Amniotic stem cell (primary cell): ENCODE results near the gene LENG9.
"Not testable (repeated sequence)": the region's sequence is repeated elsewhere in the genome, so short reads cannot be mapped to it uniquely, and the experiment has no call there.

Source experiments
- DNase-seq: peaks from one replicate; lab custom pipeline; 2025; lab: John Stamatoyannopoulos, UW

The LENG9 gene

GRCh38 chr19:54478677-54479266, 15.2 kb upstream of the LENG9 start:
- DNase-seq: no peak

- no peak for DNase-seq
These were observed 14.1 kb upstream of the LENG9 start for GRCh38 chr19:54477650-54478049.

GRCh38 chr19:54475706-54476105, 12.1 kb upstream of the LENG9 start:
- no peak for DNase-seq

DNA sequence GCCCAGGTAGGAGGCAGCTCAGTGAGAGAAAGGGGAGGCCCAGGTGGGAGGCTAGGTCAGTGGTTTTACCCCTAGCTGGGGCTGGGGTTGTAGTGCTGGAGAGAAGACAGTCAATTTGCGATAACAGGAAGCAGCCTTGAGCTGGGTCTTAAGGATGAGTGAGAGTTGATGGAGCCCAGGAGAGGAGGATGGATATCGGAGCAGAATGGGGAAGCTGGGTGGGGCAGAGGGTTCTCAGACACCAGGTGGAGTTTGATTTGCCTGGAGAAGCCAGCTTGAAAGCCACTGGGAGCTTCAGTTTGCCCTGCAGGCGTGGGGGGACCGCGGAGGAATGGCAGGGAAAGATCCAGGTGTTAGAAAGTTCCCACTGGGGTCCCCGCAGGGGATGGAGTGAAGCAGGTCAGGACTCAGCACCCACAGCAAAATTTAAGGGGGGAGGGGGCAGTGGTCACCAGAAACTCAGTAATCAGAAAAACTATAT, 10.4 kb upstream of the LENG9 start:
- no peak for DNase-seq

- peak; percentile 55 for DNase-seq
These were observed 9.7 kb upstream of the LENG9 start, which contains the start of gene CDC42EP5 for GRCh38 chr19:54473071-54473891. CDC42EP5 (minus strand) TSS chr19:54473296; CDS start chr19:54465547, 7,749 bp downstream.

- DNase-seq: no peak
These were observed 7.6 kb upstream of the LENG9 start for GRCh38 chr19:54470991-54471782.

- no peak for DNase-seq
These were observed 6.8 kb upstream of the LENG9 start for GRCh38 chr19:54470276-54470887.

DNA sequence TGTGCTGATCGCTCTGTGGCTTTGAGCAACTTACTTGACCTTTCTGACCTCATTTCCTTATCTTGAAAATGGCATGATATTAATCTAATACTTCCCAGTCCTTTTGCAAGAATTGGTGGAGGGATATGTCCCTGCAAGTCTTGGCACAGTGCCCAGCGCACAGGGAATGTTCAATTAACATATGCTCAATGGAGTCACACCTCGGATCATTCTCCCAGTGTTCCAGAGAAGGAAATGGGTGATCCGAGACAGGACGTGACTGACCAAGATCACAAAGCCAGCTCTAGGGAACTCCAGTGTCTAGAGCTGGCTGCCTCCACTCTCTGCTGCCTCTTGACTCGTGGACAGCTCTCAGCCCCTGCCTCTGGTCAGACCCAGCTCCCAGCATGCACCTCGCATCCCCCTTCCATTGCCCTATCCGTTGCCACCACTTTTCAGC, 5.9 kb upstream of the LENG9 start:
- DNase-seq: no peak

DNA sequence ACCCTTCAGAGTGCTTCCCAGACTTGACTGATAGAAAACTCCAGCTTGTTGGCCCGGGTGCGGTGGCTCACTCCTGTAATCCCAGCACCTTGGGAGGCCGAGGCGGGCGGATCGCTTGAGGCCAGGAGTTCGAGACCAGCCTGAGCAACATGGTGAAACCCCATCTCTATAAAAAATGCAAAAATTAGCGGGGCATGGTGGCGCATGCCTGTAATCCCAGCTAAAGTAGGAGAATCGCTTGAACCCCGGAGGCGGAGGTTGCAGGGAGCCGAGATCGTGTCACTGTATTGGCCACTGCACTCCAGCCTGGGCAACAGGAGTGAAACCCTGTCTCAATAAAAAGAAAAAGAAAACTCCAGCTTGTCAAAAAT, 2.5 kb upstream of the LENG9 start:
- not testable (repeated sequence) for DNase-seq

DNA sequence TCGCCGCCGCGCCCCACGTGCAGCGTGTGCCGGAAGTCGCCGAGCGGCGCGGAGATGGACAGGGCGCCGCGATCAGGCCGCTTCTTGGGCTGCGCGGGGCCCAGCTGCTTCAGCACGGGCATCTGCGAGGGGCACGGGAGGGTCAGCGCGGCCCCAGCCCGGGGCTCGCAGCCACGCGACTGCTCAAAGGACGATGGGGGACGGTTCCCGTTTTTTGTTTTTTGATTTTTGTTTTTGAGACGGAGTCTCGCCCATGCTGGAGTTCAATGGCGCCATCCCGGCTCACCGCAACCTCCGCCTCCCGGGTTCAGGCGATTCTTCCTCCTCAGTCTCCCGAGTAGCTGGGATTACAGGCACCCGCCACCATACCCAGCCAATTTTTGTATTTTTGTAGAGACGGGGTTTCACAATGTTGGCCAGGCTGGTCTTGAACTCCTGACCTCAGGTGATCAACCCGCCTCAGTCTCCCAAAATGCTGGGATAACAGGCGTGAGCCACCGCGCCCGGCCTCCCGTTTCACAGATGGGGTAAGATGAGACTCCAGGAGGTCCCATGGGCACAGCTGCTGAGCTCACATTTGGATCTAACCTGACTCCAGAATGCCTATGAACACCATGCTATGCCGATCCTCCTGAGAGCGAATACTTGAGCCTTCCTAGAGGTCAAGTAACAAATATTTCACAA, 2.0 kb upstream of the LENG9 start:
- DNase-seq: no peak

DNA sequence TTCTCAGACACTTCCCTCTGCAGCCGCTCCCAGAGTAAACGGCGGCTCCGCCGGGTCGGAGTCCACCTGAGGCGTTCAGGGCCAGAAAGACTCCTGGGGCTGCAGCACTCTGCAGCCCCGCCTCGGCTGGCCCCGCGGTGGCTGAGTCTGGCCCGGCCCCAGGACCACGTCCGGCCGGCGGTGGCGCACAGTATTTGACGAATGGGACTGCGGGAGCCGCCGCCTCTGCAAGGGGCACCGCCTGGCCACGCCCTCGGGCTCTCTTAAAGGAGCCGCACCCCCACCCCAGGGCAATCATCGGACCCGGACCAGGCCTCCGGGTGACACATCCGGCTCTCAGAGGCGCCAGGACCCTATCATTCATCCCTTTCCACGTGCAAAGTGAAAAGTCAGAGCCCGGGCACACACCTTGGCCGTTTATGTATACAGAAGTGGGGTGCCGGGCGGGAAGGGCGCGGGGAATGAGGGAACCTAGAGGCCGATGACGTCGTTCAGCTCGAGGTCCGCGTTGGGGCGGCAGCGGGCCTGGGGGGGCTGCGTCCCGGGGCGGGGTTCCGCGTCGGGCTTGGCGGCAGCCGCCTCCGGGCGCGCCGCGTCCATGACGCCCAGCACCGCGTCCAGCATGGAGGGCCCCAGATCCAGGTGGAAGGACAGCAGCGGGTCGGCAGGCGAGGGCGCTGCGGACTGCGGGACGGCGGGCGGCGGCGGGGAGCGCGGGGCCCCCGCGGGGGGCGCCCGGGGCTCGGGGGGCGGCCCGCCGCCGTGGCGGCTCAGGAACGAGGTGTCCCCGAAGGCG, 1.2 kb upstream of the LENG9 start:
- DNase-seq: peak; percentile 60

DNA sequence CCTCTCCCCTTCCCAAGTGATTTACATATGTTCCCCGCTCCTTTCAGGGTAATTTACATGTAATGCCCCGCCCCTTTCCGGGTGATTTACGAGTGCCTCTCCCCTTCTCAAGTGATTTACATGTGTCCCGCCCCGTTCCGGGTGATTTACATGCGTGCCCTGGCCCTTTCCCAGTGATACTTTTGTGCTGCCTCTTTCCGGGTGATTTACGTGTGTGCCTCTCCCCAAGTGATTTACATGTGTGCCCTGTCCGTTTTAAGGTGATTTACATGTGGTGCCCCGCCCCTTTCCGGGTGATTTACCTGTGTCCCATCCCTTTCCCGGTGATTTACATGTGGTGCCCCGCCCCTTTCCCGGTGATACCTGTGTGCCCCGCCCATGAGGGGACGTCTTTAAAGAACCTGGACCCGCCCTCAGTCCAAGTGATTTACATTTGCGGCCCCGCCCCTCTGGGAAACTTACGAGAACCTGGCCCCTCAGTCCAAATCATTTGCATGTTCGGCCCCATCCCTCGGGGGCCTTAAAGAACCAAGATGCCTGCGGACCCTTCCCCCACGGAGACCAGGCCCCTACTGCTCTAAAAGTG, 559 bp upstream of the LENG9 start:
- no peak for DNase-seq

- DNase-seq: peak; percentile 29
These were observed 685 bp downstream of the LENG9 start for GRCh38 chr19:54462655-54463530.

- DNase-seq: no peak
These were observed 1.4 kb downstream of the LENG9 start for GRCh38 chr19:54462047-54462654.

GRCh38 chr19:54461613-54462012, 2.0 kb downstream of the LENG9 start:
- DNase-seq: no peak

- DNase-seq: no peak
These were observed 2.4 kb downstream of the LENG9 start for GRCh38 chr19:54461210-54461609.

- no peak for DNase-seq
These were observed 3.2 kb downstream of the LENG9 start for GRCh38 chr19:54460230-54461005.
